H1 (cell line): ENCODE measurements around the gene EML4. TPM values are rescaled to one million over a fixed set of nuclear protein-coding genes. Genes with fewer than 3 reads are reported as not detected.

ENCODE experiments used
- CHD7 ChIP-seq: fragments of 300-600 bp; sonication (generic); IDR thresholded peaks from 2 replicates; pipeline ENCODE4 v1.7.1; 2012; ENCODE audit warnings: low read length, moderate library complexity, mild to moderate bottlenecking, inconsistent platforms; ENCODE audit not compliant: insufficient replicate concordance
- polyA plus RNA-seq, 7 experiments: library from polyadenylated mRNA; depleted of rRNA in 3 of 7; stranded (reverse) in 5 of 7; unstranded in 2 of 7; fragments of >200 nt in 5 of 7; fragments of 200-250 nt in 2 of 7; gene quantifications; 1 replicate in 5 of 7; 2 replicates in 1 of 7; 4 replicates in 1 of 7; pipeline versions ENCODE4 v1.2.1 to v1.2.3, GENCODE V29; 2011 to 2013; ENCODE audit warnings: missing spikeins in 2 of 7, mixed read lengths in 2 of 7
- total RNA-seq: library from RNA; stranded (reverse); fragmentation: NEBNext Ultra II Directional; extraction: Animal tissue kit (Norgen Biotek cat#: 25700); gene quantifications from 2 replicates; pipeline ENCODE4 v1.2.1, GENCODE V29; 2021

Gene EML4
- total and polyA plus RNA-seq, 2 of the 8 experiments (the other 6 are each of a cell fraction or from before 2014, with no cell fraction given) = 50.1 to 104 TPM

- no peak for TF ChIP-seq CHD7
Measured at GRCh38 chr2:42153944-42154581, 15.1 kb upstream of the EML4 start (continued).
